ENCODE results near the gene ASCC1.

DNA sequence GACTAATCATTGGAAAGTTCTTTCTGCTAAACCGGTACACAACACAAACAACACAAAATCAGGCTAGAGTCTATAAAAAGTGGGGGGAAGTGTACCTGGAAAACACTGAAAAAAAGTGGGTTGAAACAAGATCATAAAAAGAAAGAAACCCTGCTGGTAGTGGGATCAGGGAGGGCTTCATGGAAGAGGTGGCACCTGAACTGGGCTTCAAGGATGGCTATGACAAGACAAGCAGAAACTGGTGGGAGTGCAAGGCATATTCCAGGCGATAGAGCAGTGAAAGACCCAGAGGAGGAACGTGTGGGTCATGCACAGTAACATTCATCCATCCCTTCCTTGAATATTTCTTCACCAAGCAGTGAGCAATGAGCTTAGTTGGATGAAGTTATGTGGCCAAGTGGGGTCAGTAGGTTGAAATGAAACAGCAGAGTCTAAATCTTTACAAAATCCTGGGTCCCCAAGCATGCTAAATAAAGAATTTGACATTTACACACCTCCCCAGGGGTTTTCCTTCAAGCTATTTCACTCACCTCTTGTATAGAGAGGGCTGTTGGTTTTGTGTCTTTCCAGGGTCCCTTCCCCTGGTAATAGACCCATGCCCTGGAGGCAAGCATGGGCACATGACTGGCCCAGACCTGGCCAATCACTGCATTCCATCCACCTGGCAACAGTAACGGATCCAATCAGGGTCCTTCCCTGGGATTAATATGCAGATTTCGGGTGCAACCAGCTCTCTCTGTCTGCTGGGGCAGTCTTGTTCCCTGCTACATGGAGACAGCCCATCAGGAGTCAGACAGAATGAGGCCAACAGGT is 165.9 kb downstream of the ASCC1 start:
- TF ChIP-seq POLR2A (IDR thresholded peaks at IDR 0.05; ENCODE audit: low read depth), result no peak
- TF ChIP-seq, protein P1, sequence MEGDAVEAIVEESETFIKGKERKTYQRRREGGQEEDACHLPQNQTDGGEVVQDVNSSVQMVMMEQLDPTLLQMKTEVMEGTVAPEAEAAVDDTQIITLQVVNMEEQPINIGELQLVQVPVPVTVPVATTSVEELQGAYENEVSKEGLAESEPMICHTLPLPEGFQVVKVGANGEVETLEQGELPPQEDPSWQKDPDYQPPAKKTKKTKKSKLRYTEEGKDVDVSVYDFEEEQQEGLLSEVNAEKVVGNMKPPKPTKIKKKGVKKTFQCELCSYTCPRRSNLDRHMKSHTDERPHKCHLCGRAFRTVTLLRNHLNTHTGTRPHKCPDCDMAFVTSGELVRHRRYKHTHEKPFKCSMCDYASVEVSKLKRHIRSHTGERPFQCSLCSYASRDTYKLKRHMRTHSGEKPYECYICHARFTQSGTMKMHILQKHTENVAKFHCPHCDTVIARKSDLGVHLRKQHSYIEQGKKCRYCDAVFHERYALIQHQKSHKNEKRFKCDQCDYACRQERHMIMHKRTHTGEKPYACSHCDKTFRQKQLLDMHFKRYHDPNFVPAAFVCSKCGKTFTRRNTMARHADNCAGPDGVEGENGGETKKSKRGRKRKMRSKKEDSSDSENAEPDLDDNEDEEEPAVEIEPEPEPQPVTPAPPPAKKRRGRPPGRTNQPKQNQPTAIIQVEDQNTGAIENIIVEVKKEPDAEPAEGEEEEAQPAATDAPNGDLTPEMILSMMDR (IDR thresholded peaks at IDR 0.05), result peak in 1 of 3 experiments; percentile 1
- no peak for TF ChIP-seq EP300 (IDR thresholded peaks at IDR 0.05)
- TF ChIP-seq POLR2AphosphoS5 (IDR thresholded peaks at IDR 0.05), result no peak

All from esophagus muscularis mucosa (tissue), 4 donors.